Measurements from ENCODE around the gene RBM10.

RBM10 gene

DNA sequence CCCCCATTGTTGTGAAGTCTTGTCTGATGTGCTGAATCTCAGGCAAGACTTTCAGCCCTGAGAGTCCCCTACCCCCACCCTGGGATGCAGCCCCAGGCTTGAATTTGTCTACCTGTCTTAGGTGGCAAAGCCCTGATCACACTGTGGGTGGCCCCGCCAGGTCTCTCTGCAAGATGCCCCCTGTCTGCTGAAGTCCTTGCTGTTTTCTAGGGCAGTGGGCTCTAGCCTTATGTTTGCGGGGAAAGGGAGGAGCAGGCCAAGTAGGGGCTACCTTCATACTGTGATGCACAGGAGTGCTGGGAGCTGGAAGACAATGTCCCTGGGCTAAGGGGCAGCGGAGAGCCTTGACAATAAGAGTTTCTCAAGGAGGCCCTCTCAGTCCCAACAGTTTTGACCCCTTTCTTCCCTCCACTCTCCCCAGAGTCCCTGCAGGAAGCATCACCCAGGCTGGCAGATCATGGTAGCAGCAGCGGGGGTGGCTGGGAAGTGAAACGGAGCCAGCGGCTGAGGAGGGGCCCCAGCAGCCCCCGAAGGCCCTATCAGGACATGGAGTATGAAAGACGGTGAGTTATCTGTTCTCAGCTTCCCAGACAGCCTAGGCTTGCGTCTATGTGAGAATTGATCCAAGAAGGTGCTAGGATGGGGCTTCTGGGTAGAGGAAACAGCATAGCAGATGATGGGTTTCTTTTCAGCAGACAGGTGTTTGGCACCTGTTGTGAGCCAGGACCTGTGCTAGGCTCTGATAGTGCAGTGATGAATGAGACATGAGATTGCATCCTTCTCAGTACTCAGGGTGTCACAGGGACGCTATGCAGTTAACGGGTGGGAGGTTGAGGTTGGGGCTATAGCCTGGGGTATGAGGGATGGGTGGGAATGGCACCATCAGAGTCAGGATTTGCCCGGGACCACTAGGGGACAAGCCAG, 2.2 kb downstream of the RBM10 start:
- no peak for DNase-seq (ENCODE audit: low read depth in 2 of 2)

DNA sequence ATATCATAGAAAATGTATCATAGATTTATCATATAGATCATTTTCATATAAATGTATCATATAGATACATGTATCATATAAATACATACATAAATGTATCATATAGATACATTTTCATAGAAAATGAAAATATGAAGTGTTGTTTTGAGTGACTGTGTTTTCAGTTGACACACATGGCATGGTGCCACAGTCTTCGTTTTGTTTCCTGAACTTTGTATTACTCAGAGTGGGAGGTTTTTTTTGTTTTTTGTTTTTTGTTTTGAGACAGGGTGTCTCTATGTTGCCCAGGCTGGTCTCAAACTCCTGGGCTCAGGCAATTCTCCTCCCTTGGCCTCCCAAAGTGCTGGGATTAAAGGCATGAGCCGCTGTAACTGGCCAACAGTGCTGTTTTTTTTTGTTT, 3.9 kb downstream of the RBM10 start:
- DNase-seq (ENCODE audit: low read depth in 2 of 2) = no peak

DNA sequence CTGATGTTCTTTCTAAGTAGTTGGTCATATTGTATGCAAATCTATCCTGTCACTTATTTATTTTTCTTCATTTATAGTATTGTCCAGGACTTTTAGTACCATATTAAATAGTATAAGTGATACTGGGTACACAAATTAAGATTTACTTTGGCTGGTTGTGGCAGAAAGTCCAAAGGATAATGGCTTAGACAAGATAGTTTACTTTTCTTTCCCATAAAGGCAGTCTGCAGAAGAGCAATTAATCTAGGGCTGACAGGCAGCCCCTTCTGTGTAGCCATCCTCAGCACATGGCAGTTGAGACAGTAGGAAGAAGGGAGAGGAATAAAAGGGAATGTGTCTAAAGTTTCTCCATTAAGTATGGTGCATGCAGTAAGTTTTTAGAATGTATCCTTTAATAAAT, 6.4 kb downstream of the RBM10 start:
- no peak for DNase-seq (ENCODE audit: low read depth in 2 of 2)

DNA sequence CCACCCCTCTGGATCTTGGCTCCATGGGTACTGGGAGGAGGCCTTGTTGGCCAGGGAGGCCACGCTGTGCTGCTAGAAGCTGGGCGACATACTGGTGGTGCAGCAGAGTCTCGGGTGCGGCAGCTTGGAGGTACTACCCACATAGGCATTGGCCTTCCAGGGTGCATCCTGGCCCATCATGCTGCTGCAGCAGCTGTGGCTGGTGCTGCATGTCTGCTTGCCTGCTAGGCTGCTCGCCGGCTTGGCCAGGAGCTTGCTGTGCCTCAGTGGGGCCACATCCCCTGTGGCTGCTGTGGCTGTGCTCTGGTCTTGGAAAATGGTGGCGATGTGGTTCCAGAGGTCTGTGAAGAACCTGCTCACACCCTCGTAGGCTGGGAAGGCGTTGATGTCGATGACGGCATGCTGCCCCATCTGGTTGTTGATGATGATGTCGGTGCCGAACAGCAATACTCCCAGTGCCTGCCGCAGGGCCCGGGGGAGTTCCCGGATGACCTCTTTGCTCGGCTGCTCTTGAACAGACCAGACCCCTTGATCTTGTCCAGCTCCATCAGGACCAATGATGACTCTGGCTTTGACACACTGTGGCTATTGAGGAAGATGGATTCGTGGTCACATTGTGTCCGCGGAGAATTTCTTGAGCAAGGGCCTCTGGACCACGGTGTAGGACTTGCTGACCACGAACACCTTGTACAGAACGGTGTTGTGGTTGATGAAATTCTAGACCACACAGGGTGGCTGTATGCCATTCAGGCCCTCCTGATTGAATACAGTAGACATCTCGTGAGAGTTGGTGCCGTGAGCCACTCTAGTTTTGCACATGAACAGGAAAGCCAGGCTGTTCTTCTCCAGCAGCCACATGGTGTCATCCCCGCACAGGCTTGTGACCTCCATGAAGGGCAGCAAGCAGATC, 11.8 kb downstream of the RBM10 start:
- DNase-seq (ENCODE audit: low read depth in 2 of 2) = no peak

DNA sequence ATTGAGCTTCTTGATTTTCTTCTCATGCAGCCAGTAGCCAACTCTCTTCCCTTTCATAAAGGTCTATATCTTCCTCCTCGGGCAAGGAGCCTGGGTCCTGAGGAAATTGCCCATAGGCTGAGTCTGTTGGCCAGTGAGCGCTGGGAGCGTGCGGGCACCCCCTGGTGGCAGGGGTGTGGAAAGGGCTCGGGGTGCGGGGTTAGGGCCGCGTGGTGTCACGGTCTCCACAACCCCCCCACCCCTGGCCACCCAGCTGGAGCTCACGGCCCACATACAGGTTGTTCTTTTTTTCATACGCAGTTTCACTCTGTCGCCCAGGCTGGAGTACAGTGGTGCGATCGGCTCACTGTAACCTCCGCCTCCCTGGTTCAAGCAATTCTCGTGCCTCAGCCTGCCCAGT, 13.1 kb downstream of the RBM10 start:
- DNase-seq (ENCODE audit: low read depth in 2 of 2) = no peak

DNA sequence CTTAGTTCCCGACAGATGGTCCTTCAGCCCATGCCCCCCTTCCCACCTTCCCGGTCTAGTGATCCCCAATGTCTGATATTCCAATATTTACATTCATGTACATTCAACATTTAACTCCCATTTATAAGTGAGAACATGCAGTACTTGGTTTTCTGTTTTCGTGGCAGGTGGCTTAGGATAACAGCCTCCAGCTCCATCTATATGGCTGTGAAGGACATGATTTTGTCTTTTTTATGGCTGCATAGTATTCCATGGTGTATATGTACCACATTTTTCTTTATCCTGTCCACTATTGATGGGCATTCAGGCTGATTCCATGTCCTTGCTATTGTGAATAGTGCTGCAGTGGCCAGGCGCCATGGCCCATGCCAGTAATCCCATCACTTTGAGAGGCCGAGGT, 13.8 kb downstream of the RBM10 start:
- DNase-seq (ENCODE audit: low read depth in 2 of 2) = no peak

DNA sequence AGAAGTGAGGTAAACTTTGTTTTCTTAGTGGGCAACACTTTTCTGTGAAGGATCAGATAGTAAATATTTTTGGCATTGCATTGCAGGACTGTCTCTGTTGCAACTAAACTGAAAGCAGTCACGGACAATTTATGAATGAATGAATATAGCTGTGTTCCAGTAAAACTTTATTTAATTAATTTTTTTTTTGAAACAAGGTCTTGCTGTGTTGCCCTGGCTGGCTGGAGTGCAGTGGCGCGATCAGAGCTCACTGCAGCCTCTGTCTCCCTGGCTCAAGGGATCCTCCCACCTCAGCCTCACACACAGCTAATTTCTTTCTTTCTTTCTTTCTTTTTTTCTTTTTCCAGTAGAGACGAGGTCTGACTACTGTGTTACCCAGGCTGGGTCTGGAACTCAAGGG, 15.8 kb downstream of the RBM10 start:
- DNase-seq (ENCODE audit: low read depth in 2 of 2) = no peak

DNA sequence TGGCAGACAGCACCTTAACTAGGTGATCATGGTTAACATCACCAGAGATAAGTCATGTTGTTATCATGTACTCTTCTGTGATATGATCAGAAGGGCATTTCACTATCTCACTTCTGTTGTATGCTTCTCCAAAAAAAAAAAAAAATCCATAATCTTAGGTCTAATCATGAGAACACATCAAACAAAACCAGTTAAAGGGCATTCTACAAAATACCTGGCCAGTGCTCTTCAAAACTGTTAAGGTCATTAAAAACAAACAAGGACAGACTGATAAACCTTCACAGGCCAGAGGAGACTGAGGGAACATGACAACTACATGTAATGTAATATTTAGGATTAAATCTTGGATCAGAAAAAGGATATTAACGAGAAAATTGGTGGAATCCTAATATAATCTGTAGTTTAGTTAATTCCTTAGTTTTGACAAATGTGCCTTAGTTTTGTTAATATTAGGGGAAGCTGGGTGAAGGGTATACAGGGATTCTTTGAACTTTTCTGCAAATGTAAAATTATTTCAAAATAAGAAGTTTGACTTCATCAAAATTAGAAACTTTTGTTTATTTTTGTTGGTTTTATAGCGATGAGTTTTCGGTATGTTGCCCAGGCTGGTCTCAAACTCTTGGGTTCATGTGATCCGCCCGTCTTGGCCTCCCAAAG, 18.0 kb downstream of the RBM10 start:
- no peak for DNase-seq (ENCODE audit: low read depth in 2 of 2)

DNA sequence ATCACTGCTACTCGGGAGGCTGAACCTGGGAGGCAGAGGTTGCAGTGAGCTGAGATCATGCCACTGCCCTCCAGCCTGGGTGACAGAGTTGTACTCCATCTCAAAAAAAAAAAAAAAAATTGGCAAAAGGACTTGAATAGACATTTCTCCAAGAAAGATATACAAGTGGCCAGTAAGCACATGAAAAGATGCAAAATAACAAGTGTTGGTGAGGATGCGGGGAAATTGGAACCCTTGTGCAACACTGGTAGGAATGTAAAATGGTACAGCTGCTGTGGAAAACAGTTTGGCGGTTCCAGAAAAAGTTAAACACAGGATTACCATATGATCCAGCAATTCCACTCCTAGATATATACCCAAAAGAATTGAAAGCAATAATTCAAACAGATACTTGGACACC, 19.4 kb downstream of the RBM10 start:
- no peak for DNase-seq (ENCODE audit: low read depth in 2 of 2)

DNA sequence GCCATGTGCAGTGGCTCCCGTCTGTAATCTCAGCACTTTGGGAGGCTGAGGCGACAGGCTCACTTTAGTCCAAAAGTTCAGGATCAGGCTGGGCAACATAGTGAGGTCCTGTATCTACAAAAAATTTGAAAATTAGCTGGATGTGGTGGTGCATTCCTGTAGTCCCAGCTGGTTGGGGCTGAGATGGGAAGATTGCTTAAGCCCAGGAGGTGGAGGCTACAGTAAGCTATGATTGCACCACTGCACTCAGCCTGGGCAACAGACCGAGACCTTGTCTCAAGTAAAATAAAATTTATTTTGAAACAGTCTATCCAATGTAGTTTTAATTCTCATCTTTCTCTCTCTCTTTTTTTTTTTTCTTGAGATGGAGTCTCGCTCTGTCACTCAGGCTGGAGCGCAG, 21.1 kb downstream of the RBM10 start:
- DNase-seq (ENCODE audit: low read depth in 2 of 2) = no peak

DNA sequence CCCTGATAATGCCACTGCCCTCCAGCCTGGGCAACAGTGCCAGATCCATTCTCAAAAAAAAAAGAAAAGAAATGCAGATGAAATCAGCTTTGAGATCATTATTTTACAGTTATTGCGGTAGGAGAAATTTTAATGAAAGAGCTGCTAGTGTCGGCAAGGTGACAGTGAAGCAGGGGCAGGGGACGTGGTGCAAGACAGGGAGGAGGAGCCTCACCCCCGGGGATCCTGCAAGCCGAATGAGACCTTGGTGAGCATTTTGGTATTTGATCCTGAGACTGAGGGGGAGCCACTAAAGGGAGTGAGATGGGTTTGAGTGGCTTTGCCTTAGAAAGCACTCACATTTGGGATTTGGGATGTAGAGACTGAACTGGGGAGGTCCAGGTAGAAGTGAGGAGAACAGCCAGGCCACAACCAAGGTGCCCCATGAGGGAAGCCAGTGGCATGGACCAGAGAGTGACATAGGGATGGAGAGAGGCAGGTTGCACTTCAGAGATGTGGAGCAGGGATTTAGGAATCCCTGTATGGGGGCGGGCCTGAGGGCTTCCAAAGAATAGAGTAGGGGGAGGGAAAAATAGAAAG, 23.6 kb downstream of the RBM10 start:
- no peak for DNase-seq (ENCODE audit: low read depth in 2 of 2)

DNA sequence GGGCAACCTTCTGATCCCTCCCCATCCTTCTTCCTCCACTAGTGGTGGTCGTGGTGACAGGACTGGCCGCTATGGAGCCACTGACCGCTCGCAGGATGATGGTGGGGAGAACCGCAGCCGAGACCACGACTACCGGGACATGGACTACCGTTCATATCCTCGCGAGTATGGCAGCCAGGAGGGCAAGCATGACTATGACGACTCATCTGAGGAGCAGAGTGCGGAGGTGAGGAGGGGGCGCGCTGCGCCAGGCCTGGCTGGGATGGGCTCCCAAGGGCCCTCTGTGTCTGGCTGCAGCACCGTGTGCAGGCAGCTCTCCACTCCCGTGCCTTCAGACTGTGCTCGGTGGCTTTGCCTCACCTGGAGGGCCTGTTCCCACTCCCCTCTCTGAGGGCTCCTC, 24.3 kb downstream of the RBM10 start:
- no peak for DNase-seq (ENCODE audit: low read depth in 2 of 2)

DNA sequence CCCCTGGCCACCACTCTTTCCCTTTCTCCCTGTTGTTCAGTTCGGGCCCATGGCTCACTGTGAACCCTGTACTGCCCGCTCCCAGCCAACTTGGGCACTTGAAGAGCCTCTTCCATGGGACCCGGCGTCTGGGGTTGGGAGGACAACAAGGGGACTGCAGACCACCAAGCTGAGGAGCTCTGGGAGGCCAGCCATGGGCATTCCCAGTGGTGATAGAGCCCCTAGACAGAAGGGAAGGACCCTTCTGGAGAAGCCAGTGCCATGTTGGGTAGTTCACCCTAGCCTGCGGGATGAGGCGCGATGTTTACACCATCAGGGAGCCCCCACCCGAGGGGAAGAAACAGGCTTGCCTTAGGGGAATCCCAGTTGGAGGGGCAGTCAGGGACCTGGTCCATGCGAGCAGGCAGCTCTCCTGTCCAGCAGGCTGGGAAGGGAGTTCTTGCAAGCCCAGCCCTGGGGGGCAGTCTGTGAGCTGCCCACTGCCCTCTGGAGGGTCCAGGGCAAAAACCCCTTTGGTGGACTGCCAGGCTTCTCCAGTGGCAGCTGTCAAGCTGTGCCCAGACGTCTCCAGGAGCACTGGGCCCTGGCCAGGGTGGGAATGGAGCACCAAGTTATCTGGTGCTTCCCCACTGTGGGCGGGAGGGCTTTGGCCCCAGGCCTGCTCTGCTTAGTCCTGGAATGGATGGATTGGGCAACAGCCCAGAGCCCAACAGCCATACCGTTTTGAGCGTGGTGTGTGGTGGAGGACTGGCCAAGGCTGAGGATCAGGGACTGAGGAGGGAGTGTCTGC, 24.9 kb downstream of the RBM10 start:
- DNase-seq (ENCODE audit: low read depth in 2 of 2) = no peak

DNA sequence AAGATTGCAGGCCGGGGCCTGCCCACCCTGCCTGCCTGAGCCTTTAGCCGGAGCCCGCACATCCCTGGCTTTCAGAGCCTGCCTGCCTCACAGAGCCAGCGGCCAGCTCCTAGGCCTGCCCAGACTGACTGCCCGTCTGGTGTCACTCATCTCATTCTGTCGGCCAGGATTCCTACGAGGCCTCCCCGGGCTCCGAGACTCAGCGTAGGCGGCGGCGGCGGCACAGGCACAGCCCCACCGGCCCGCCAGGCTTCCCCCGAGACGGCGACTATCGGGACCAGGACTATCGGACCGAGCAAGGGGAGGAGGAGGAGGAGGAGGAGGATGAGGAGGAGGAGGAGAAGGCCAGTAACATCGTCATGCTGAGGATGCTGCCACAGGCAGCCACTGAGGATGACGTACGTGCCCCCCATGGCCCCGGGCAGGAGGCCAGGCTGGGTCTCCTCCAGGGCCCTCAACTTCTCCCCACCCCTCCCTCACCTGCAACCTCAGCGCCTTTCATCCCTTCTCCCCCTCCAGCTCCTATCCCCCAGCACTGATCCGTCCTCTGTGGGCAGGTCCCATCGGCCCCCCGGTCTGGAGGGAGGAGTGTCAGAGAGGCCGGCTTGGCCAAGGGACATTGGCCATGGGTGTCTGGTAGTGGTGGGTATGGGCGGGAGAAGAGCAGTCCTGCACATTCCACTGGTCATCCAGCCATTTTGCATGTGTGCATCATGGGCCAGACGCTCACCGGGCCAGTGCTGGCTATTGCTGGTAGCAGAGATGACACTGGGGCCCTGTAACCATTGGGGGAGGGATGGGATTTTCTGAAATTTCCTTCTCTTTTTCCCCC, 26.1 kb downstream of the RBM10 start:
- DNase-seq (ENCODE audit: low read depth in 2 of 2) = no peak

DNA sequence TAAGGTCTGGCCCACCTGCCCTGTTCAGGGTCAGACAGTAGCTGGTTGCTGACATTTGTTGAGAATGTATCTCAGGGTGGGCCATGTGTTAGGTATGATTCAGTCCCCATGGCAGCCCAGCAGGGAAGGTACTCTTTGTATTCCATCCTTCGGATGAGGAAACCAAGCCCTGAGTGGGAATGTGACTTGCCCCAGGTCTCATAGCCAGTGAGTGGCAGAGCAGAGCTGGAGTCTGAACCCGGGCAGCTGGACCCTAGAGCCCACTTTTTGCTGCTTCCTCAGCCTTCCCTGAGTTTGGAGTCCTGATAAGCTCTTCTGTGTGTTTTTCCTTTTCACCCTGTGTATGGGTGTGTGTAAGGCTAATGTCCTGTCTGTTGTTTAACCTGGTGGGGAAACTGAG, 27.0 kb downstream of the RBM10 start:
- no peak for DNase-seq (ENCODE audit: low read depth in 2 of 2)

DNA sequence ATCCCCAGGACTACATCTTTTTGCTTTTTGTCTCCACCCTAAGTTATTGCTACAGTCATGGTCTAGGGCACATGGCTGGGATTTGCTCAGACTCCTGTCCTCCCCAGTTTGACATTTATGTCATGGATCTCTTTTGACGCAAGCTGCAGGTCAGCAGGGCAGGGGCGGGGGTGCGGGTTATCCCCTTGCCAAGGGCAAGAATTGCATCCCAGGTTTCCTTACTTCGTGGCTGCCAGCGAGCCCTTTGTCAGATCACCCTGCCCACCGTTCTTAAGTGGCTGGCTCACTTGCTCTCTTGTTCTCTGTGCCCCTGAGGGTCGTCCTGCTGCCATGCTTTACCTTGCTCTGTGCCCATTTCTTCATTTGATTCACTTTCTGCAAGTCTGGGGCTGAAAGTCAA, 27.5 kb downstream of the RBM10 start:
- no peak for DNase-seq (ENCODE audit: low read depth in 2 of 2)

DNA sequence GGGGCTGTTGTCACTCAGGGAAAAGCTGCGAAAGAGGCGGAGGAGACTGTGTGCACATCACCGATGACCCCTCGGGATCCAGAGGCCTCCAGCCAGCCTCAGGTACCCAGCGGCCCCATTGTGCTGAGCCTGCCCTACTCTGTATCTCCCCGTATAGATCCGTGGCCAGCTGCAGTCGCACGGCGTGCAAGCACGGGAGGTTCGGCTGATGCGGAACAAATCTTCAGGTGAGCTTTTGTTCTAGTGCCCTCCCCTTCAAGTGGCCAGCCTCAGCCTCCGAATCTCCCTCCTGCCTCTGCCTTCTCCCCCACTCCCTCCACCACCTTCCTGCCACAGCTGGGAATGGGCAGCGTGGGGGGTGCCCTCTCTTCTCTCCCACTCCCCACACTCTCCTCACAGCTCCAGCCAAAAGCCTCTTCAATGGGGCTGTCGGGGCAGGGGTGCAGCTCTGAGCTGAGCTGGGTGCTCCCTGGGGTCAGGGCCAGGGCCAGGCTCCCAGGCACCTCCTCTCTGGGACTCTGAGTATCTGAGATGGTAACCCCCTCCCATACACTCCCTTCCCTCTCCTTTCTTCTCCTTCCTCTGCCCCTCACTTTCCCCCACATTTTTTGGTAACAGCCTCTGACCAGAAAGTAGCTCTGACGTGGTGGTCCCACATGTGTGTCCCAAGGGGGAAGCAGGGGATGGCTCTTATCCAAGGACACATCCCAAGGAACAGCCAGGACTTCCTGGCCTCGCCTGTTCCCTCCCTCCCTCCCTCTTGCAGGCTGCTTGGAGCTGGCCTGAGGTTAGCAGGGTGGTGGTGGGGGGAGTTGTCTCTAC, 28.2 kb downstream of the RBM10 start:
- no peak for DNase-seq (ENCODE audit: low read depth in 2 of 2)

DNA sequence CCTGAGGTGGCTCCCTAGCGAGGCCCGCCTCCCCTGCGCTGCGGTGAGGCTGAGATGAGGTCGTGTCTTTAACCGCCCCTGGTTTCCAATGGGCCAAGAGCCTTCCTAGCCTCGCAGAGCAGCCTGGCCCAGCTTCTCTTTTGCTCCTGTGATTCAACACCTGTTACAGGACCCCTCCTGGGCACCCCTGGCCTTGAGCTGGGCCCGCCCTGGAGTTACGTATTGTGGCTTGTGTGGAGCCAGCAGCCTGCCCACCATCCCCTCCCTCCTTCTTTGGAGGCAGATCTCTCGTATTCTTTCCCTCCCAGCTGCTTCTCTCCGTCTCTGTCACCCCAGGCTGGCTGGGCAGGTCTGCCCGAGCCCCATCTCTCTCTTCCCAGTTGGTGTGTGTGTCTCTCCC, 29.4 kb downstream of the RBM10 start:
- no peak for DNase-seq (ENCODE audit: low read depth in 2 of 2)

DNA sequence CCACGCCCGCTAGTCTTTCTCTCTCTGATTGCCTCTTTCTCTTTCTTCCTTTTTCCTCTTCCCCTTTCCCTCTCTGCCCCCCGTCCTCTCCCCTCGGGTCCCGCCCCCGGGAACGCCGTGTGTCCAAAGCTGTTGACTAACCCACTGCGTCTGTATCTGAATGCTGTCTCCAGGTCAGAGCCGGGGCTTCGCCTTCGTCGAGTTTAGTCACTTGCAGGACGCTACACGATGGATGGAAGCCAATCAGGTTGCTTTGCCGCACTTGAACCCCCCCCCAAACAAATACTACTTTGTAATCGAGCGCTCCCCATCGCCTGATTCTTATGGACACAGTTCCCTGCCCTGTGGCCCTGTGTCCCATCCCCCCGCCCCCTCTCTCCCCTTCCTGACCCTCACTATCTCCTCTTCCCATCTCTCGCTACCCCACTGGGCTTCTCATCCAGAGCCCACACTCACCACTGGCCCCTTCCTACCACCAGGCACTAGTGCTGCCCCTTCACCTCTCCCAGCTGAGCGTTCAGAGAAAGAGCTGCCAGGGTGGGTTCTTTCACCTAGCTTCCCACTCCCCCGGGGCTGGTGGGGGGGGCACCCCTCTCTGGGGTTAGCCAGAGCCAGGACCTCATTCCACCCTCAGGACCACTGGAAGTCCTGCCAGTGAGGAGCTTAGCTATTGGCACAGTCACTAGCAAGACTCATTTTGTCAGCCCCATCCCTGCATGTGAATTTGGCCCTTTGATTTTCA, 30.0 kb downstream of the RBM10 start:
- no peak for DNase-seq (ENCODE audit: low read depth in 2 of 2)

Data from activated CD8-positive, alpha-beta memory T cell treated with anti-CD3 and anti-CD28 coated beads for 4 hours (primary cell).